ENCODE measurements around the gene TMEM120B. TPM values are rescaled to one million over a fixed set of nuclear protein-coding genes. Genes with fewer than 3 reads are reported as not detected.

TMEM120B gene
- total and polyA plus RNA-seq, 4 donors, result 1.5 to 12.0 (median 9.1) TPM

DNA sequence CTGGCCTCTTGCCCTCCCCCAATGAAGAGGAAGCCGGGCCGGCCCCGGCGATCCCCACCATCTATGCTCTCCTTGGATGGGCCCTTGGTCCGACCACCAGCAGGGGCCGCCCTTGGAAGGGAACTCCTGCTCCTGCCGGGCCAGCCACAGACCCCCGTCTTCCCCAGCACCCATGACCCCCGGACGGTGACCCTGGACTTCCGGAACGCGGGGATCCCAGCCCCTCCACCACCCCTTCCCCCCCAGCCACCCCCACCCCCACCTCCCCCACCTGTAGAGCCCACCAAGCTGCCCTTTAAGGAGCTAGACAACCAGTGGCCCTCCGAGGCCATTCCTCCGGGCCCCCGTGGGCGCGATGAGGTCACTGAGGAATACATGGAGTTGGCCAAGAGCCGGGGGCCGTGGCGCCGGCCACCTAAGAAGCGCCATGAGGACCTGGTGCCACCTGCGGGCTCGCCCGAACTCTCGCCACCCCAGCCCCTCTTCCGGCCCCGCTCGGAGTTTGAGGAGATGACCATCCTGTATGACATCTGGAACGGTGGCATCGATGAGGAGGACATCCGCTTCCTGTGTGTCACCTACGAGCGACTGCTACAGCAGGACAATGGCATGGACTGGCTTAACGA, 110.7 kb downstream of the TMEM120B start:
- no peak overlapping the region for H3K4me3 ChIP-seq (ENCODE audit: low read length in 2 of 2)
- WGBS, 2 donors, result 80 to 82% methylated on average over 36 of the region's 36 CpGs
- intact Hi-C loops (cut with DNase I), result no loop called here
- no peaks in the 10 kb centered on the region for H3K4me1 ChIP-seq (ENCODE audit: control insufficient read depth in 1 of 2, insufficient read depth in 2 of 2, low read length in 2 of 2)
- no peak overlapping the region for H3K27ac ChIP-seq (ENCODE audit: low read depth in 1 of 2, low read length in 2 of 2)
- H3K36me3 ChIP-seq (ENCODE audit: control insufficient read depth in 1 of 2, insufficient read depth in 2 of 2, low read length in 1 of 2), result peaks cover 0 to 8% of the 10 kb centered on the region in 2 donors
- DNase-seq (no peak), ATAC-seq (ENCODE audit: low FRiP score) (peak; percentile 49)
- H3K27me3 ChIP-seq (ENCODE audit: control insufficient read depth in 1 of 2, insufficient read depth in 2 of 2, low read length in 1 of 2), result no peaks in the 10 kb centered on the region
- H3K9me3 ChIP-seq (ENCODE audit: control insufficient read depth, low read length), result no peaks in the 10 kb centered on the region

DNA sequence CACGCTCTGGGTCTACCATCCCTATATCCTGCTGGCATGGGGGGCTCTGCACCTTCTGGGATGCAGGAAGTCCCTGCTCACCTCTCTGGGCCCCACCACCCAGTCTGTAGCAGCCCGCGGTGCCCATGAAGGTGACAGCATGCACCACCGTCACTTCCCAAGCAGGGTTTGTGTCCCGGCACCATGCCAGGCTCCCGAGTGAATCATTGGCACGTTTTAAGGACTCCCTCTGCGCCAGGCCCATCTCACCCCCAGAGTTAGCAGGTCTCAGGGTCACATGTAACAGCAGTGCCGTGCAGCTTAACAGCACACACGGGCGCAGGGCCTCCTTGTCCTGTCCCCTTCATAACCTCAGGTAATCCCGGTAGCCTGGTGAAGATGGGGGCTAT, 111.2 kb downstream of the TMEM120B start:
- no peaks in the 10 kb centered on the region for H3K4me1 ChIP-seq (ENCODE audit: control insufficient read depth in 1 of 2, insufficient read depth in 2 of 2, low read length in 2 of 2)
- ATAC-seq (ENCODE audit: low FRiP score) (no peak), DNase-seq (no peak)
- no peak overlapping the region for H3K27ac ChIP-seq (ENCODE audit: low read depth in 1 of 2, low read length in 2 of 2)
- no peaks in the 10 kb centered on the region for H3K9me3 ChIP-seq (ENCODE audit: control insufficient read depth, low read length)
- no peak overlapping the region for H3K4me3 ChIP-seq (ENCODE audit: low read length in 2 of 2)
- intact Hi-C loops (cut with DNase I), result no loop called here
- peaks cover 0 to 8% of the 10 kb centered on the region in 2 donors for H3K36me3 ChIP-seq (ENCODE audit: control insufficient read depth in 1 of 2, insufficient read depth in 2 of 2, low read length in 1 of 2)
- 68 to 71% methylated on average over 12 of the region's 12 CpGs for WGBS, 2 donors
- no peaks in the 10 kb centered on the region for H3K27me3 ChIP-seq (ENCODE audit: control insufficient read depth in 1 of 2, insufficient read depth in 2 of 2, low read length in 1 of 2)

DNA sequence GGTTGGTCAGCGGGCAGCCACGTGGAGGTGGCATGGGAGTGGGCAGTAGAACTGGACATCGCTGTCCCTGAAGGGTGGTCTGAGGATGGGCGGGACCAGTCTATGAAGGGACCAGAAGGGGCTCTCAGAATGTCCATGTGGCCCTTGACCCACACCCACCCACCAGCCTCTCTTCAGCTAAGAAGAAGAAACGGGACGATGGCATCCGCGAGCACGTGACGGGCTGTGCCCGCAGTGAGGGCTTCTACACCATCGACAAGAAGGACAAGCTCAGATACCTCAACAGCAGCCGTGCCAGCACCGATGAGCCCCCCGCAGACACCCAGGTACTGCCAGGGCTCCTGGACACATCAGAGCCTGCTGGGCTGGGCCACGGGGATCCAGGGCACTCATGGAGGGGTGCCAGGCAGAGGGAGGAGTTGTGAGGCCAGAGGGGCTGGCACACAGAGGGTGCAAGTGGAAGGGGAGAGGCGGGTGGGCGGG, 112.5 kb downstream of the TMEM120B start:
- DNase-seq (no peak), ATAC-seq (ENCODE audit: low FRiP score) (no peak)
- Histone ChIP-seq H3K27me3 (ENCODE audit: control insufficient read depth in 1 of 2, insufficient read depth in 2 of 2, low read length in 1 of 2) (no peaks in the 10 kb centered on the region), H3K27ac (ENCODE audit: low read depth in 1 of 2, low read length in 2 of 2) (no peak overlapping the region), H3K4me1 (ENCODE audit: control insufficient read depth in 1 of 2, insufficient read depth in 2 of 2, low read length in 2 of 2) (no peaks in the 10 kb centered on the region), H3K4me3 (ENCODE audit: low read length in 2 of 2) (no peak overlapping the region), H3K36me3 (ENCODE audit: control insufficient read depth in 1 of 2, insufficient read depth in 2 of 2, low read length in 1 of 2) (peaks cover 0 to 5% of the 10 kb centered on the region in 2 donors), H3K9me3 (ENCODE audit: control insufficient read depth, low read length) (no peaks in the 10 kb centered on the region)
- 87 to 89% methylated on average over 18 of the region's 18 CpGs for WGBS, 2 donors
- intact Hi-C loops (cut with DNase I), result no loop called here

DNA sequence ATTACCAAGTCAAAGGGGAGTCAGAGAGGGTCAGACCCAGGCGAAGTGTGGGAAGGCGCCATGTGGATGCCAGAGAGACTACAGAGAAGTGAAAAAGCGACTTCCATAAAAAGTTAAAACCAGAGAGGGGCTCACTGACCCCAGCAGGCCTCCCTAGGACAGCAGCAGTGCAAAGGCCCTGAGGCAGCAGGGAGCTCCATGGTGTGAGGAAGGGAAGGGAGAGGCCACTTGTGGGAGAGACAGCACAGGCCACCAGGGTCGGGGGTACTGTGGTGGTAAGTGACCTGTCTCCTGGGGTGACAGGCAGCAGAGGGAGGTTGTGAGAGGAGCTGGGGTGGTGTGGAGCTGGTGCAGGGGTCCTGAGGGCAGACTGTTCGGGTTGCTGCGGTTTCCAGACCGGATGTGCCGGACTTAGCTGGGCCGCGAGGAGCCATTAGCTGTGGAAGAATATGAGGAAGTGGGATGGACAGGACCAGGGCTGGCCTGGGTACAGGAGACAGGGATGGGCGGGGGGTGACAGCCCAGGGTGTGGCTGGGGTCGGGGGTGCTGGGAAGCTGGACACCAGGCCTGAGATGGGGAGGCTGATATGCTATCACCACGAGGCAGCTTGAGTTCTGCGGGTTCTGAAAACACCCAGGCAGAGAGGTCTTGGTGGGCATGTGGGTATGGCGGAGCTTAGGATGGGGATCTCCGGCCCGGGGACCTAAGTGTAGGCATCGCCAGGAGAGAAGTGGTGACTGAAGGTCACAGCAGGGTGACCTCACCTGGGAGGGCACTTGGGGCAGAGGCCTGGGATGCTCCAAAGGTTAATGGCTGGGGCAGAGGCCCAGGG, 114.0 kb downstream of the TMEM120B start:
- intact Hi-C loops (cut with DNase I), result no loop called here
- Histone ChIP-seq H3K9me3 (ENCODE audit: control insufficient read depth, low read length) (no peaks in the 10 kb centered on the region), H3K27ac (ENCODE audit: low read depth in 1 of 2, low read length in 2 of 2) (no peak overlapping the region), H3K4me3 (ENCODE audit: low read length in 2 of 2) (no peak overlapping the region), H3K27me3 (ENCODE audit: control insufficient read depth in 1 of 2, insufficient read depth in 2 of 2, low read length in 1 of 2) (no peaks in the 10 kb centered on the region), H3K36me3 (ENCODE audit: control insufficient read depth in 1 of 2, insufficient read depth in 2 of 2, low read length in 1 of 2) (peaks cover 0 to 5% of the 10 kb centered on the region in 2 donors), H3K4me1 (ENCODE audit: control insufficient read depth in 1 of 2, insufficient read depth in 2 of 2, low read length in 2 of 2) (no peaks in the 10 kb centered on the region)
- 86 to 88% methylated on average over 18 of the region's 18 CpGs for WGBS, 2 donors
- DNase-seq, result no peak
- ATAC-seq (ENCODE audit: low FRiP score), result no peak

DNA sequence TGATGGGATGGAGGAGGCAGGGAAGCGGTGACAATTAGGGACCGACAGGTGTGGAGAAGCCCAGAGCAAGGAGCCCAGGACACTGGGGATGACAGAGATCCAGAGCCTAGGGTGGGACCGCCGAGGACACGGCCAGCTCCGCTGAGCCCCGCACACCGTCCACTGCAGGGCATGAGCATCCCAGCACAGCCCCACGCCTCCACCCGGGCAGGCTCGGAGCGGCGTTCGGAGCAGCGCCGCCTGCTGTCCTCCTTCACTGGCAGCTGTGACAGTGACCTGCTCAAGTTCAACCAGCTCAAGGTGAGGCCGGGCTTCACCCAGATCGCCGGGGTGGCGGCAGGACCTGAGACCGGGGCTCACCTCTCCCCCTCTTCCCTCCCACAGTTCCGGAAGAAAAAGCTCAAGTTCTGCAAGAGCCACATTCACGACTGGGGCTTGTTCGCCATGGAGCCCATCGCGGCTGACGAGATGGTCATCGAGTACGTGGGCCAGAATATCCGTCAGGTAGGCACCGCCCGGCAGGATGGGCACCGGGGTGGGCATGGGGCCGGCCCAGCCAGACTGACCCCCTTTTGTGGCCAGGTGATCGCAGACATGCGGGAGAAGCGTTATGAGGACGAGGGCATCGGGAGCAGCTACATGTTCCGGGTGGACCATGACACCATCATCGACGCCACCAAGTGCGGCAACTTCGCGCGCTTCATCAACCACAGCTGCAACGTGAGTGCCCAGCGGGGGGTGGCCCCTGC, 115.0 kb downstream of the TMEM120B start:
- no peak overlapping the region for H3K27ac ChIP-seq (ENCODE audit: low read depth in 1 of 2, low read length in 2 of 2)
- H3K4me1 ChIP-seq (ENCODE audit: control insufficient read depth in 1 of 2, insufficient read depth in 2 of 2, low read length in 2 of 2), result no peaks in the 10 kb centered on the region
- no peak for ATAC-seq (ENCODE audit: low FRiP score)
- peaks cover 0 to 5% of the 10 kb centered on the region in 2 donors for H3K36me3 ChIP-seq (ENCODE audit: control insufficient read depth in 1 of 2, insufficient read depth in 2 of 2, low read length in 1 of 2)
- intact Hi-C loops (cut with DNase I), result no loop called here
- no peak for DNase-seq
- 88 to 91% methylated on average over 47 to 48 of the region's 48 CpGs for WGBS, 2 donors
- no peaks in the 10 kb centered on the region for H3K27me3 ChIP-seq (ENCODE audit: control insufficient read depth in 1 of 2, insufficient read depth in 2 of 2, low read length in 1 of 2)
- no peak overlapping the region for H3K4me3 ChIP-seq (ENCODE audit: low read length in 2 of 2)
- H3K9me3 ChIP-seq (ENCODE audit: control insufficient read depth, low read length), result no peaks in the 10 kb centered on the region

DNA sequence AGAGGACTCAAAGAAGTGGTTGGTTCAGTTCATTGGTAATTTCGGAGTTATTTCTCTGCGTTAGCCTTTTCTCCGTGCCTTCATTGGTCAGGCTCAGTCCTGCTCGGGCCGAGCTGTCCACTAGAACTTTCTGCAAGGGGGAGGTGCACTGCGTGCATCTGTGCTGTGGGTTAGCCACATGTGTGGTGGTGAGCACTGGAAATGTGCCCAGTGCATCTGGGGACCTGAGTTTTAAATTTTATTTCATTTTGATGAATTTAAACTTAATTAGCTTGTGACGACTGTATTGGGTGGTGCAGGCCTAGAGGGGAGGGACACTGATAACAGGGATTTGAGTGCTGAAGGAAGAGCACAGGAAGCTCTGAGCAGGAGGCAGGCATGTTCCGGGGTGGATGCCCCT, 115.8 kb downstream of the TMEM120B start:
- H3K27me3 ChIP-seq (ENCODE audit: control insufficient read depth in 1 of 2, insufficient read depth in 2 of 2, low read length in 1 of 2), result no peaks in the 10 kb centered on the region
- no peaks in the 10 kb centered on the region for H3K9me3 ChIP-seq (ENCODE audit: control insufficient read depth, low read length)
- ATAC-seq (ENCODE audit: low FRiP score), result no peak
- no peaks in the 10 kb centered on the region for H3K4me1 ChIP-seq (ENCODE audit: control insufficient read depth in 1 of 2, insufficient read depth in 2 of 2, low read length in 2 of 2)
- WGBS, 2 donors, result 89 to 90% methylated on average over 8 of the region's 8 CpGs
- H3K4me3 ChIP-seq (ENCODE audit: low read length in 2 of 2), result no peak overlapping the region
- DNase-seq, result no peak
- no peak overlapping the region for H3K27ac ChIP-seq (ENCODE audit: low read depth in 1 of 2, low read length in 2 of 2)
- intact Hi-C loops (cut with DNase I), result no loop called here
- peaks cover 0 to 5% of the 10 kb centered on the region in 2 donors for H3K36me3 ChIP-seq (ENCODE audit: control insufficient read depth in 1 of 2, insufficient read depth in 2 of 2, low read length in 1 of 2)

DNA sequence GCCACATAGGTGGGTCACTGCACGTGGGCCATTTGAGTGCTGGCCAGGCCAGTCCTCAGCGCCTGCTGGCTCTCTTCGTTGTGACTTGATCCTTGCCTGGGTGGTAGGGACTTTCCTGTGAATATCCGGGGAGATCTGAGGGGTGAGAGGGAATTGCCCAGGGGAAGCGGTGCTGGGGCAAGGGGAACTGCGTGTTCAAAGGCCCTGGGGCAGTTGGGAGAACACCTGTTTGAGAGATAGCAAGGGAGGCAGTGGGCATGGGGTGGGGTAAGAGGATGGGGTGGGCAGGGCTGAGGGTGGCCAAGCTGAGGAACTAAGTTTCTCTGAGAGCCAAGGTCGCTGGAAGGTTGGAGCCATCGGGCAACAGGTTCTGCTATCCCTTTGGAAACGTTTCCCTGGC, 116.3 kb downstream of the TMEM120B start:
- intact Hi-C loops (cut with DNase I), result no loop called here
- whole genome bisulfite sequencing, 2 donors, result 82 to 83% methylated on average over 9 of the region's 9 CpGs
- Histone ChIP-seq H3K27ac (ENCODE audit: low read depth in 1 of 2, low read length in 2 of 2) (no peak overlapping the region), H3K4me3 (ENCODE audit: low read length in 2 of 2) (no peak overlapping the region), H3K36me3 (ENCODE audit: control insufficient read depth in 1 of 2, insufficient read depth in 2 of 2, low read length in 1 of 2) (peaks cover 0 to 5% of the 10 kb centered on the region in 2 donors), H3K4me1 (ENCODE audit: control insufficient read depth in 1 of 2, insufficient read depth in 2 of 2, low read length in 2 of 2) (no peaks in the 10 kb centered on the region), H3K27me3 (ENCODE audit: control insufficient read depth in 1 of 2, insufficient read depth in 2 of 2, low read length in 1 of 2) (no peaks in the 10 kb centered on the region), H3K9me3 (ENCODE audit: control insufficient read depth, low read length) (no peaks in the 10 kb centered on the region)
- no peak for ATAC-seq (ENCODE audit: low FRiP score)
- no peak for DNase-seq

DNA sequence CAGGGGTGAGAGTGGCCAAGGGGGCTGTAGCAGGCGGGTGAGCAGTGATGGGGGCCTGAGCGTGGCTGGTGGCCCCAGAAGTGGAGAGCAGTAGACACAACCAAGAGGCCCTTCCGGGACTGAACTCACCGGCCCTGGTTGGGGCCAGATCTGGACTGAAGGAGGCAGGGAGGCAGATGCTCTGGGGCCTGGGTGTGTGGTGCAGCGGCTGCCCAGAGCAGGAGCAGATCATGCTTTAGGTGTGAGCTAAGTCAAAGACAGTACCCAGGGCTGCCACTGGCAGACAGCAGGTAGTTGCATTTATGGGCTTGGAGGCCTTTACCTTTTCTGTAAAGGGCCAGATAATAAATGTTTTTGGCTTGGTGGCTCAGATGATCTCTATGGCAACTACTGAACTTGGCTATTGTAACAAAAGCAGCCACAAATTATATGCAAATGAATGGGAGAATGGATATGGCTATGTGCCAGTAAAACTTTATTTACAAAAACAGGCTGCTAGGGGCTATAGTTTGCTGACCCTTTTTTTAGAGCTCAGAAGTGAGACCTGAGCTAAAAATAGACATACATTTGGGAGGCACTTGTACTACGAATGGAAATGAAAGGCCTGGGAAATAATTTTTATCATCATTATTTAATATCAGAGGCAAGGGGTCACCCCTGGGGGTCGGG, 116.8 kb downstream of the TMEM120B start:
- Histone ChIP-seq H3K9me3 (ENCODE audit: control insufficient read depth, low read length) (no peaks in the 10 kb centered on the region), H3K4me3 (ENCODE audit: low read length in 2 of 2) (no peak overlapping the region), H3K4me1 (ENCODE audit: control insufficient read depth in 1 of 2, insufficient read depth in 2 of 2, low read length in 2 of 2) (no peaks in the 10 kb centered on the region), H3K27me3 (ENCODE audit: control insufficient read depth in 1 of 2, insufficient read depth in 2 of 2, low read length in 1 of 2) (no peaks in the 10 kb centered on the region), H3K36me3 (ENCODE audit: control insufficient read depth in 1 of 2, insufficient read depth in 2 of 2, low read length in 1 of 2) (peaks cover 0 to 5% of the 10 kb centered on the region in 2 donors), H3K27ac (ENCODE audit: low read depth in 1 of 2, low read length in 2 of 2) (no peak overlapping the region)
- ATAC-seq (ENCODE audit: low FRiP score) (no peak), DNase-seq (no peak)
- WGBS, 2 donors, result 62 to 73% methylated on average over 7 of the region's 7 CpGs
- intact Hi-C loops (cut with DNase I), result no loop called here

All from aorta (tissue), 5 donors.